Measurements from ENCODE around the gene BCAS1. TPM values are rescaled to one million over a fixed set of nuclear protein-coding genes. Genes with fewer than 3 reads are reported as not detected.
A peak's percentile ranks its signal among the peaks of the same experiment; 100 is the strongest.

BCAS1 gene
- total and polyA plus RNA-seq, 10 of the 15 experiments (the other 5 are each of a cell fraction or from before 2014, with no cell fraction given): 0.21 to 1.4 (median 0.55) TPM

DNA sequence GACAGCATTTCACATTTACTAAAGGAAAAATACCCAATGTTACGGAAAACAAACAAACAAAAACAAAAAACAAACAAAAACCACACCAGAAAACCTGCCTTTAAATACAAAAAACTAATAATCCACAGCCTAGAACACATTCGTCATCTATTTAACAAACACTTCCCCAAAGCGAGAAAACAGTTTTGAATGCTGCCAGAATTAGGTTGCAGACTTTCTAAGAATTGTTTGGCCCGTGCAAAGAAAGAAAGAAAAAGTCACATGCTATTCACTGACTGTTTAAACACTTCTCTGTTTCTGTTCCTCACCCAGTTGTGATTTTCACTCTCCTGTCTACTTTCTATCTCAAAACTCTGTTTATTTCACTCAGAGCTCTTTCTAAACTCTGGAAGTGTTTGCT is 52.5 kb downstream of the BCAS1 start (continued):
- TF ChIP-seq BCL11A (IDR thresholded peaks at IDR 0.05; ENCODE audit: low read depth, low read length) (0 out of 2 replicates have a peak, but pooled peaks have one; percentile 22), POLR2AphosphoS2 (IDR thresholded peaks at IDR 0.05; ENCODE audit: low read depth, low read length) (no peak), SREBF1 (IDR thresholded peaks at IDR 0.05; ENCODE audit: low read length) (no peak), SMC3 (IDR thresholded peaks at IDR 0.05; ENCODE audit: borderline replicate concordance, low read length) (no peak), ZZZ3 (IDR thresholded peaks at IDR 0.05; ENCODE audit: control insufficient read depth, insufficient read length, low read depth) (no peak), ZSCAN29 (IDR thresholded peaks at IDR 0.05) (0 out of 2 replicates have a peak, but pooled peaks have one; percentile 6), MEF2B (IDR thresholded peaks at IDR 0.05; ENCODE audit: partially characterized antibody, poor library complexity, severe bottlenecking) (peak; percentile 75), JUND (IDR thresholded peaks at IDR 0.05; ENCODE audit: low read depth, low read length) (no peak), MYC (IDR thresholded peaks at IDR 0.05; ENCODE audit: insufficient read depth, insufficient read length, insufficient replicate concordance, low read length, severe bottlenecking) (no peak), SIN3A (IDR thresholded peaks at IDR 0.05; ENCODE audit: low read depth, low read length) (no peak), KDM1A (IDR thresholded peaks at IDR 0.05; ENCODE audit: borderline replicate concordance) (no peak), BHLHE40 (IDR thresholded peaks at IDR 0.05; ENCODE audit: borderline replicate concordance in 1 of 2, low read depth in 2 of 2, low read length in 1 of 2) (peak; percentile 95 to 98), SUZ12 (IDR thresholded peaks at IDR 0.05; ENCODE audit: unreplicated experiment) (no peak), SMAD5 (IDR thresholded peaks at IDR 0.05; ENCODE audit: low read depth) (no peak), ASH2L (IDR thresholded peaks at IDR 0.05; ENCODE audit: borderline replicate concordance, low read depth) (no peak), WRNIP1 (IDR thresholded peaks at IDR 0.05; ENCODE audit: borderline replicate concordance, low read depth, low read length) (no peak), STAT1 (conservative IDR thresholded peaks at IDR 0.05) (no peak), RUNX3 (IDR thresholded peaks at IDR 0.05; ENCODE audit: low read length) (peak; percentile 19; the same call in 1 of the 2 replicates), RCOR1 (conservative IDR thresholded peaks at IDR 0.05; ENCODE audit: low read depth, low read length) (no peak)
- TF ChIP-seq, protein P1, sequence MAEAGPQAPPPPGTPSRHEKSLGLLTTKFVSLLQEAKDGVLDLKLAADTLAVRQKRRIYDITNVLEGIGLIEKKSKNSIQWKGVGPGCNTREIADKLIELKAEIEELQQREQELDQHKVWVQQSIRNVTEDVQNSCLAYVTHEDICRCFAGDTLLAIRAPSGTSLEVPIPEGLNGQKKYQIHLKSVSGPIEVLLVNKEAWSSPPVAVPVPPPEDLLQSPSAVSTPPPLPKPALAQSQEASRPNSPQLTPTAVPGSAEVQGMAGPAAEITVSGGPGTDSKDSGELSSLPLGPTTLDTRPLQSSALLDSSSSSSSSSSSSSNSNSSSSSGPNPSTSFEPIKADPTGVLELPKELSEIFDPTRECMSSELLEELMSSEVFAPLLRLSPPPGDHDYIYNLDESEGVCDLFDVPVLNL (IDR thresholded peaks at IDR 0.05; ENCODE audit: low read depth, low read length): no peak
- TF ChIP-seq, protein P2, sequence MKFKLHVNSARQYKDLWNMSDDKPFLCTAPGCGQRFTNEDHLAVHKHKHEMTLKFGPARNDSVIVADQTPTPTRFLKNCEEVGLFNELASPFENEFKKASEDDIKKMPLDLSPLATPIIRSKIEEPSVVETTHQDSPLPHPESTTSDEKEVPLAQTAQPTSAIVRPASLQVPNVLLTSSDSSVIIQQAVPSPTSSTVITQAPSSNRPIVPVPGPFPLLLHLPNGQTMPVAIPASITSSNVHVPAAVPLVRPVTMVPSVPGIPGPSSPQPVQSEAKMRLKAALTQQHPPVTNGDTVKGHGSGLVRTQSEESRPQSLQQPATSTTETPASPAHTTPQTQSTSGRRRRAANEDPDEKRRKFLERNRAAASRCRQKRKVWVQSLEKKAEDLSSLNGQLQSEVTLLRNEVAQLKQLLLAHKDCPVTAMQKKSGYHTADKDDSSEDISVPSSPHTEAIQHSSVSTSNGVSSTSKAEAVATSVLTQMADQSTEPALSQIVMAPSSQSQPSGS (IDR thresholded peaks at IDR 0.05; ENCODE audit: low read length): peak; percentile 75; the same call in 1 of the 2 replicates
- TF ChIP-seq, protein P3, sequence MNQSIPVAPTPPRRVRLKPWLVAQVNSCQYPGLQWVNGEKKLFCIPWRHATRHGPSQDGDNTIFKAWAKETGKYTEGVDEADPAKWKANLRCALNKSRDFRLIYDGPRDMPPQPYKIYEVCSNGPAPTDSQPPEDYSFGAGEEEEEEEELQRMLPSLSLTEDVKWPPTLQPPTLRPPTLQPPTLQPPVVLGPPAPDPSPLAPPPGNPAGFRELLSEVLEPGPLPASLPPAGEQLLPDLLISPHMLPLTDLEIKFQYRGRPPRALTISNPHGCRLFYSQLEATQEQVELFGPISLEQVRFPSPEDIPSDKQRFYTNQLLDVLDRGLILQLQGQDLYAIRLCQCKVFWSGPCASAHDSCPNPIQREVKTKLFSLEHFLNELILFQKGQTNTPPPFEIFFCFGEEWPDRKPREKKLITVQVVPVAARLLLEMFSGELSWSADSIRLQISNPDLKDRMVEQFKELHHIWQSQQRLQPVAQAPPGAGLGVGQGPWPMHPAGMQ (IDR thresholded peaks at IDR 0.05; ENCODE audit: borderline replicate concordance): no peak
- TF ChIP-seq, protein P4, sequence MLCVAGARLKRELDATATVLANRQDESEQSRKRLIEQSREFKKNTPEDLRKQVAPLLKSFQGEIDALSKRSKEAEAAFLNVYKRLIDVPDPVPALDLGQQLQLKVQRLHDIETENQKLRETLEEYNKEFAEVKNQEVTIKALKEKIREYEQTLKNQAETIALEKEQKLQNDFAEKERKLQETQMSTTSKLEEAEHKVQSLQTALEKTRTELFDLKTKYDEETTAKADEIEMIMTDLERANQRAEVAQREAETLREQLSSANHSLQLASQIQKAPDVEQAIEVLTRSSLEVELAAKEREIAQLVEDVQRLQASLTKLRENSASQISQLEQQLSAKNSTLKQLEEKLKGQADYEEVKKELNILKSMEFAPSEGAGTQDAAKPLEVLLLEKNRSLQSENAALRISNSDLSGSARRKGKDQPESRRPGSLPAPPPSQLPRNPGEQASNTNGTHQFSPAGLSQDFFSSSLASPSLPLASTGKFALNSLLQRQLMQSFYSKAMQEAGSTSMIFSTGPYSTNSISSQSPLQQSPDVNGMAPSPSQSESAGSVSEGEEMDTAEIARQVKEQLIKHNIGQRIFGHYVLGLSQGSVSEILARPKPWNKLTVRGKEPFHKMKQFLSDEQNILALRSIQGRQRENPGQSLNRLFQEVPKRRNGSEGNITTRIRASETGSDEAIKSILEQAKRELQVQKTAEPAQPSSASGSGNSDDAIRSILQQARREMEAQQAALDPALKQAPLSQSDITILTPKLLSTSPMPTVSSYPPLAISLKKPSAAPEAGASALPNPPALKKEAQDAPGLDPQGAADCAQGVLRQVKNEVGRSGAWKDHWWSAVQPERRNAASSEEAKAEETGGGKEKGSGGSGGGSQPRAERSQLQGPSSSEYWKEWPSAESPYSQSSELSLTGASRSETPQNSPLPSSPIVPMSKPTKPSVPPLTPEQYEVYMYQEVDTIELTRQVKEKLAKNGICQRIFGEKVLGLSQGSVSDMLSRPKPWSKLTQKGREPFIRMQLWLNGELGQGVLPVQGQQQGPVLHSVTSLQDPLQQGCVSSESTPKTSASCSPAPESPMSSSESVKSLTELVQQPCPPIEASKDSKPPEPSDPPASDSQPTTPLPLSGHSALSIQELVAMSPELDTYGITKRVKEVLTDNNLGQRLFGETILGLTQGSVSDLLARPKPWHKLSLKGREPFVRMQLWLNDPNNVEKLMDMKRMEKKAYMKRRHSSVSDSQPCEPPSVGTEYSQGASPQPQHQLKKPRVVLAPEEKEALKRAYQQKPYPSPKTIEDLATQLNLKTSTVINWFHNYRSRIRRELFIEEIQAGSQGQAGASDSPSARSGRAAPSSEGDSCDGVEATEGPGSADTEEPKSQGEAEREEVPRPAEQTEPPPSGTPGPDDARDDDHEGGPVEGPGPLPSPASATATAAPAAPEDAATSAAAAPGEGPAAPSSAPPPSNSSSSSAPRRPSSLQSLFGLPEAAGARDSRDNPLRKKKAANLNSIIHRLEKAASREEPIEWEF (IDR thresholded peaks at IDR 0.05; ENCODE audit: insufficient replicate concordance, low read depth, low read length): no peak
